Keratinocyte (primary cell): Measurements from ENCODE around the gene AARS2.

ENCODE experiments used
- CTCF ChIP-seq, 3 experiments: IDR thresholded peaks in 1 of 3; conservative IDR thresholded peaks in 1 of 3; optimal IDR thresholded peaks in 1 of 3; 2 replicates in 2 of 3; 3 replicates in 1 of 3; pipeline versions ENCODE3 to v1.5.1; 2011; ENCODE audit warnings: low read length in 3 of 3, mild to moderate bottlenecking in 3 of 3, moderate library complexity in 2 of 3, control low read depth in 1 of 3, inconsistent platforms in 1 of 3; ENCODE audit not compliant: insufficient read depth in 2 of 3; ENCODE audit errors: extremely low read depth in 1 of 3
- EZH2 ChIP-seq: IDR thresholded peaks from one replicate; pipeline ENCODE4 v1.6.1; 2012; ENCODE audit warnings: inconsistent platforms, mild to moderate bottlenecking, low read length, moderate library complexity

- TF ChIP-seq CTCF (optimal IDR thresholded peaks at IDR 0.05 in 1 of 3, IDR thresholded peaks at IDR 0.05 in 1 of 3, conservative IDR thresholded peaks at IDR 0.05 in 1 of 3; ENCODE audit: extremely low read depth in 1 of 3, insufficient read depth in 2 of 3, low read length in 3 of 3) (no peak), EZH2 (no peak)
Measured at GRCh38 chr6:44257753-44258324, 55.3 kb downstream of the AARS2 start.
